T-cell (primary cell): ENCODE measurements around the gene GTF2F2. TPM values are rescaled to one million over a fixed set of nuclear protein-coding genes. Genes with fewer than 3 reads are reported as not detected.

ENCODE experiments used
- ATAC-seq, 4 experiments: fragments of 200-7000 bp in 3 of 4; fragments of 150-1000 bp in 1 of 4; cut with Tn5 transposase; replicated peaks in 1 of 4; 1 replicate in 3 of 4; 2 replicates in 1 of 4; pipeline ENCODE4 v1.10.0; 2021; ENCODE audit warnings: moderate library complexity in 3 of 4, mild to moderate bottlenecking in 2 of 4, moderate number of reproducible peaks in 1 of 4
- CTCF ChIA-PET, 2 donors: fragments of 300-600 bp; sonication (Branson Sonifier 250); formaldehyde crosslinking; loops; one replicate each; lab custom pipeline; 2022; ENCODE audit warnings: antibody characterized with exemption in 2 of 2; lab: Charles Lee
- POLR2A ChIA-PET, 2 donors: fragments of 300-600 bp; sonication (Branson Sonifier 250); formaldehyde crosslinking; loops; one replicate each; lab custom pipeline; 2022; ENCODE audit warnings: antibody characterized with exemption in 2 of 2; lab: Charles Lee
- DNase-seq, 35 experiments: peaks; one replicate each; pipeline versions ENCODE4 v3.0.0 to v3.0.0-alpha.2; 2013 to 2023
- H3K27ac ChIP-seq: one replicate; pipeline ENCODE4 v1.5.1; 2013; ENCODE audit warnings: low read length
- H3K27me3 ChIP-seq, 2 experiments: replicated peaks in 1 of 2; 1 replicate in 1 of 2; 2 replicates in 1 of 2; pipeline versions ENCODE4 v1.6.1 to v1.7.0; 2013; ENCODE audit warnings: low read length in 1 of 2, mixed read lengths in 1 of 2; ENCODE audit not compliant: control insufficient read depth in 2 of 2, insufficient read depth in 2 of 2; ENCODE audit errors: extremely low read depth in 1 of 2
- H3K36me3 ChIP-seq, 2 donors: 1 replicate in 1 of 2; 2 replicates in 1 of 2; pipeline versions ENCODE4 v1.6.1 to v1.7.0; 2013; ENCODE audit warnings: low read length in 1 of 2; ENCODE audit not compliant: control insufficient read depth in 2 of 2, insufficient read depth in 1 of 2; ENCODE audit errors: extremely low read depth in 1 of 2
- H3K4me1 ChIP-seq, 2 experiments: 1 replicate in 1 of 2; 2 replicates in 1 of 2; pipeline versions ENCODE4 v1.6.1 to v1.7.0; 2013; ENCODE audit warnings: low read length in 2 of 2, mixed read lengths in 1 of 2; ENCODE audit not compliant: insufficient read depth in 2 of 2, control insufficient read depth in 1 of 2; ENCODE audit errors: extremely low read depth in 1 of 2
- H3K4me3 ChIP-seq, 2 donors: 1 replicate in 1 of 2; 2 replicates in 1 of 2; pipeline versions ENCODE4 v1.5.1 to v1.7.0; 2013; ENCODE audit warnings: mild to moderate bottlenecking in 2 of 2, low read length in 1 of 2, moderate library complexity in 1 of 2; ENCODE audit not compliant: control insufficient read depth in 1 of 2; ENCODE audit errors: extremely low read depth in 1 of 2
- H3K9me3 ChIP-seq: 2 replicates; pipeline ENCODE4 v1.7.0; 2013
- H3K27ac Mint-ChIP-seq, 2 donors: one replicate each; pipeline ENCODE4 v1.8.0; 2020 to 2021; ENCODE audit warnings: mild to moderate bottlenecking in 2 of 2, mixed read lengths in 2 of 2
- H3K27me3 Mint-ChIP-seq, 2 donors: one replicate each; pipeline ENCODE4 v1.8.0; 2021 to 2022; ENCODE audit warnings: mixed read lengths in 2 of 2
- H3K36me3 Mint-ChIP-seq: one replicate; pipeline ENCODE4 v1.8.0; 2021; ENCODE audit warnings: mixed read lengths
- H3K4me1 Mint-ChIP-seq, 3 donors: one replicate each; pipeline ENCODE4 v1.8.0; 2020 to 2022; ENCODE audit warnings: mixed read lengths in 3 of 3, mild to moderate bottlenecking in 1 of 3
- H3K4me3 Mint-ChIP-seq, 3 donors: one replicate each; pipeline ENCODE4 v1.8.0; 2020 to 2022; ENCODE audit warnings: mild to moderate bottlenecking in 3 of 3, mixed read lengths in 3 of 3, moderate library complexity in 3 of 3
- H3K9me3 Mint-ChIP-seq, 3 donors: one replicate each; pipeline ENCODE4 v1.8.0; 2020 to 2022; ENCODE audit warnings: mixed read lengths in 3 of 3
- WGBS: methylation state at CpG from one replicate; pipeline ENCODE4 v1.1.5; 2013; ENCODE audit warnings: missing lambda C conversion rate; ENCODE audit not compliant: insufficient coverage; 5-methylcytosine and 5-hydroxymethylcytosine counted together
- total RNA-seq, 35 experiments: library from RNA in 6 of 35; stranded (reverse) in 6 of 35; fragments of 120-200 nt in 1 of 35; gene quantifications; one replicate each; pipeline versions ENCODE4 v1.2.1 to v1.2.4 and lab custom pipeline; 2013 to 2026

GTF2F2 gene
- total RNA-seq, 5 donors from 2014 or later (not counting 1 experiment from before 2014, with no cell fraction given): 12.9 to 17.0 (median 15.6) TPM

DNA sequence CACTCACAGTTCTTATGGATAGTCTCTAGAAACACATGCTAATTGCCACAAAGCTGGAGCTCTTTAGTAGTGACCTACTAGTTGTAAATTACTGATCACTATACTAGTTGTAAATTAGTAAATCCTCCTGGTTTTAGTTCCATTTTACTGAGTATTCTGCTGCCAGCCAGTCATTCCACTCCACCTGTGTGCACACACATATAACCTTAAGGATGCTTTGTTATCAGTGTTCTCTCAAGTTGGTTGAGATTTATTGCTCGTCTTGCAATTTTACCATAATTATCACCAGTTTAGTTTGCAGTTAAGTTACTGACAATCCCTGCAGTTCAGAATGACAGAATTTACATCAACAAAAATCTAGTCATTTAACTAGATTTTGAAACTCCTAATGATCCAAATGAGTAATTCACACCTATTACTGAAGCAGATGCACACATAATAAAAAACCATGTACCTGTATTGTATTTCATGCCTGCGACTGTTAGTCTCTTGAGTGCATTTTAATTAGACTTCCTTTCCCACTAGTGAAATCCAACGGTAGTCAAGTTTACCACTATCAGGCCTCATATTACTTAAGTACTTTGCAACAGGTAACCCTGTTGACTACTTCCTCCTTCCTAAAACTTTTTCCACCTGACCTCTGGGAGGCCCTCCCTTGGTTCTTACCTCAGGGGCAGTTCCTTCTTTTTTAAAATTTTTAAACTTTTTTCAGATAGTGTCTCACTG is 213.1 kb downstream of the GTF2F2 start:
- H3K4me1 Mint-ChIP-seq: peaks cover 93 to 97% (median 97%) of the 10 kb centered on the region in 3 donors
- H3K9me3 ChIP-seq: no peaks in the 10 kb centered on the region
- DNase-seq: no peak
- ATAC-seq: no peak
- peaks cover 33% of the 10 kb centered on the region for H3K36me3 Mint-ChIP-seq
- peak overlapping the region in 1 of 3 donors; percentile 64 for H3K4me3 Mint-ChIP-seq
- peak overlapping the region; percentile 92 for H3K27ac Mint-ChIP-seq
- H3K27me3 Mint-ChIP-seq: no peaks in the 10 kb centered on the region
- ChIA-PET POLR2A (interaction anchor here in 1 of 2 donors (0.7 kb wide), 1 partner anchor 353 kb away, joined by 3 read pairs; no protein-coding TSS in a partner anchor), CTCF (no interaction called here)
- H3K36me3 ChIP-seq: peaks cover 7 to 33% of the 10 kb centered on the region in 2 donors
- H3K9me3 Mint-ChIP-seq: no peaks in the 10 kb centered on the region
- H3K4me1 ChIP-seq: peaks cover 47 to 52% of the 10 kb centered on the region in 2 experiments
- no peak overlapping the region for H3K4me3 ChIP-seq
- WGBS: 33% methylated on average over 2 of the region's 3 CpGs
- no peaks in the 10 kb centered on the region for H3K27me3 ChIP-seq
- peak overlapping the region; percentile 72 for H3K27ac ChIP-seq

Other genes starting within 250 kb of the GTF2F2 start
- 1 to 10 TPM; 3.1 to 4.9 (median 4.0) TPM for gene NUFIP1, start 131.0 kb upstream of the GTF2F2 start, total RNA-seq
- 10 to 100 TPM; 28.0 to 37.8 (median 31.7) TPM for gene GPALPP1, start 131.0 kb upstream of the GTF2F2 start, total RNA-seq
- gene KCTD4, start 80.5 kb downstream of the GTF2F2 start, total RNA-seq: not detected
- gene TPT1, start 220.7 kb downstream of the GTF2F2 start, total RNA-seq: 1,000 to 10,000 TPM; 6,680 to 8,997 (median 7,956) TPM